Prostate gland (tissue), 2 donors: Measurements from ENCODE around the gene GABBR2. TPM values are rescaled to one million over a fixed set of nuclear protein-coding genes. Genes with fewer than 3 reads are reported as not detected.

Experiments used
- DNase-seq: peaks from one replicate; pipeline ENCODE4 v3.0.0-alpha.2; 2019; ENCODE audit warnings: low spot score
- H3K27ac ChIP-seq, 2 donors: fragments of 200-600 bp; sonication (generic); 2 replicates each; pipeline ENCODE4 v1.5.1; 2017 to 2019
- H3K27me3 ChIP-seq: fragments of 200-600 bp; sonication (generic); replicated peaks from 2 replicates; pipeline ENCODE4 v1.5.1; 2019; ENCODE audit not compliant: insufficient read depth
- H3K36me3 ChIP-seq, 2 donors: fragments of 200-600 bp; sonication (generic); 1 replicate in 1 of 2; 2 replicates in 1 of 2; pipeline versions ENCODE4 v1.5.1 to v1.8.1; 2017 to 2019
- H3K4me1 ChIP-seq: fragments of 200-600 bp; sonication (generic); replicated peaks from 2 replicates; pipeline ENCODE4 v1.5.1; 2019
- H3K4me3 ChIP-seq, 2 donors: fragments of 200-600 bp; sonication (generic); 2 replicates each; pipeline ENCODE4 v1.5.1; 2017 to 2019
- H3K9me3 ChIP-seq: fragments of 200-600 bp; sonication (generic); 2 replicates; pipeline ENCODE4 v1.5.1; 2017
- POLR2A ChIP-seq: fragments of 450-650 bp; IDR thresholded peaks from one replicate; pipeline ENCODE4 v1.6.1; 2016; ENCODE audit warnings: antibody characterized with exemption, mild to moderate bottlenecking
- POLR2AphosphoS5 ChIP-seq: sonication (generic); formaldehyde crosslinking; IDR thresholded peaks from one replicate; pipeline ENCODE4 v1.6.1; 2017; ENCODE audit warnings: antibody characterized with exemption
- WGBS: methylation state at CpG from one replicate; pipeline ENCODE4 v1.1.5; 2018; 5-methylcytosine and 5-hydroxymethylcytosine counted together
- intact Hi-C: fragments of 100-400 bp; cut with DNase I; formaldehyde crosslinking; loops from one replicate; pipeline ENCODE4 v1.14.2; 2022
- total RNA-seq, 2 donors: library from RNA; depleted of rRNA; stranded (reverse); fragments of >200 nt; gene quantifications; one replicate each; pipeline ENCODE4 v1.1.0, GENCODE V29; 2016
- TF ChIP-seq, protein P1 (sequence below), 4 experiments: fragments of 200-600 bp in 2 of 4; fragments of 450-650 bp in 2 of 4; sonication (generic) in 2 of 4; IDR thresholded peaks; 1 replicate in 3 of 4; 2 replicates in 1 of 4; pipeline ENCODE4 v1.5.1; 2016 to 2019; ENCODE audit warnings: antibody characterized with exemption in 4 of 4, mild to moderate bottlenecking in 2 of 4, moderate library complexity in 2 of 4

The GABBR2 gene
- total RNA-seq, 2 donors from 2014 or later = 0.97 TPM; not detected in 1

GRCh38 chr9:98323051-98323830 lies 385.5 kb downstream of the GABBR2 start:
- Histone ChIP-seq H3K36me3 (no peaks in the 10 kb centered on the region), H3K4me3 (no peak overlapping the region), H3K27me3 (no peaks in the 10 kb centered on the region), H3K4me1 (no peaks in the 10 kb centered on the region), H3K9me3 (no peaks in the 10 kb centered on the region), H3K27ac (no peak overlapping the region)
- DNase-seq = no peak
- 90% methylated on average over 11 of the region's 11 CpGs for WGBS
- TF ChIP-seq POLR2A (no peak), POLR2AphosphoS5 (no peak)
- TF ChIP-seq, protein P1, sequence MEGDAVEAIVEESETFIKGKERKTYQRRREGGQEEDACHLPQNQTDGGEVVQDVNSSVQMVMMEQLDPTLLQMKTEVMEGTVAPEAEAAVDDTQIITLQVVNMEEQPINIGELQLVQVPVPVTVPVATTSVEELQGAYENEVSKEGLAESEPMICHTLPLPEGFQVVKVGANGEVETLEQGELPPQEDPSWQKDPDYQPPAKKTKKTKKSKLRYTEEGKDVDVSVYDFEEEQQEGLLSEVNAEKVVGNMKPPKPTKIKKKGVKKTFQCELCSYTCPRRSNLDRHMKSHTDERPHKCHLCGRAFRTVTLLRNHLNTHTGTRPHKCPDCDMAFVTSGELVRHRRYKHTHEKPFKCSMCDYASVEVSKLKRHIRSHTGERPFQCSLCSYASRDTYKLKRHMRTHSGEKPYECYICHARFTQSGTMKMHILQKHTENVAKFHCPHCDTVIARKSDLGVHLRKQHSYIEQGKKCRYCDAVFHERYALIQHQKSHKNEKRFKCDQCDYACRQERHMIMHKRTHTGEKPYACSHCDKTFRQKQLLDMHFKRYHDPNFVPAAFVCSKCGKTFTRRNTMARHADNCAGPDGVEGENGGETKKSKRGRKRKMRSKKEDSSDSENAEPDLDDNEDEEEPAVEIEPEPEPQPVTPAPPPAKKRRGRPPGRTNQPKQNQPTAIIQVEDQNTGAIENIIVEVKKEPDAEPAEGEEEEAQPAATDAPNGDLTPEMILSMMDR (IDR thresholded peaks at IDR 0.05) = no peak
- intact Hi-C loops = no loop called here

- H3K4me3 ChIP-seq = no peak overlapping the region
- H3K4me1 ChIP-seq = no peaks in the 10 kb centered on the region
- no peaks in the 10 kb centered on the region for H3K9me3 ChIP-seq
- TF ChIP-seq POLR2A (no peak), POLR2AphosphoS5 (no peak)
- TF ChIP-seq, protein P1 (IDR thresholded peaks at IDR 0.05) = no peak
- no peaks in the 10 kb centered on the region for H3K27me3 ChIP-seq
- no peak overlapping the region for H3K27ac ChIP-seq
- H3K36me3 ChIP-seq = no peaks in the 10 kb centered on the region
- 86% methylated on average over 4 of the region's 4 CpGs for WGBS
- intact Hi-C loops = no loop called here
- no peak for DNase-seq
Measured at GRCh38 chr9:98321269-98321668, 387.5 kb downstream of the GABBR2 start.

GRCh38 chr9:98318834-98319478 lies 389.8 kb downstream of the GABBR2 start:
- intact Hi-C loops = no loop called here
- no peak overlapping the region for H3K4me3 ChIP-seq
- H3K36me3 ChIP-seq = no peaks in the 10 kb centered on the region
- no peak overlapping the region for H3K27ac ChIP-seq
- no peak for DNase-seq
- H3K4me1 ChIP-seq = no peaks in the 10 kb centered on the region
- WGBS = 69% methylated on average over 5 of the region's 5 CpGs
- H3K9me3 ChIP-seq = no peaks in the 10 kb centered on the region
- H3K27me3 ChIP-seq = no peaks in the 10 kb centered on the region
- TF ChIP-seq, protein P1 (IDR thresholded peaks at IDR 0.05) = no peak
- TF ChIP-seq POLR2AphosphoS5 = no peak

DNA sequence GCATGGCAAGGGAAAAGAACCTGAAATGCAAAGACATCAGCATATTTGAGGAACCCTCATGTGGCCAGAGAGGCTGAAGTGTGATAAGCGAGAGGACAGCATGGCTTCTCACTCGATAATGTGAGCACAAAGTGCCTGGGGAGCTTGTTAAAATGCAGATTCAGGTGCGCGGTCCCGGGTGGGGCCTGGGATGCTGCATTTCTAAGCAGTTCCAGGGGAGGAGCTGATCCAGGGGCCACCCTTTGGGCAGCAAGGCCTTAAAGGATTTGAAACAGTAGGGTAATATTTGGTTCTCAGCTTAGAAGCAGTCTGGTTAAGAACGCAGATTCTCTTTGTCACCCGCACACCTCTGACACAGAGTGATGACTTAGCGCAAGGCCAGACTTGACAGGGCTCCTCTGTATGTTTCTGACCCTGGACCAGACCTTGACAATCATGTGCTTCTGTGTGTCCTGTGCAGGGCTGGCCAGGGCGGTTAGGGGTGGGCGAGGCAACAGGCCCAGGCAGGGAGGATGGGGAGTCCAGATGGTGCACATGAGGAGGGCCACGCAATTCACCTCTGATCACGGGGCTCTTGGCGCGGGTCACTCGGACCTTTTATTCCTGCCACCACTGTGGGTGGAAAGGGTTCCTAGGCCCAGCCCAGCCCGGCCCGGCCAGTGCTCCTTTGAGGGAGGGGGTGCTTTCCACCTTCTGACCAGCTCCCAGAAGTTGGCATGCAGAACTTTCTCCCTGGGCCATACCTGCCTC lies 390.5 kb downstream of the GABBR2 start:
- Histone ChIP-seq H3K27ac (no peak overlapping the region), H3K27me3 (no peaks in the 10 kb centered on the region), H3K9me3 (no peaks in the 10 kb centered on the region), H3K36me3 (no peaks in the 10 kb centered on the region), H3K4me3 (no peak overlapping the region), H3K4me1 (no peaks in the 10 kb centered on the region)
- TF ChIP-seq POLR2A (no peak), POLR2AphosphoS5 (no peak)
- TF ChIP-seq, protein P1 (IDR thresholded peaks at IDR 0.05) = no peak
- 93% methylated on average over 17 of the region's 17 CpGs for WGBS
- intact Hi-C loops = no loop called here
- no peak for DNase-seq
